Measurements from ENCODE around the gene ZC3HAV1.

ZC3HAV1 gene

GRCh38 chr7:139011373-139011772, 98.1 kb downstream of the ZC3HAV1 start:
- no peak for DNase-seq

- DNase-seq = no peak
These were observed 105.0 kb downstream of the ZC3HAV1 start for GRCh38 chr7:139004321-139005090.

- no peak for DNase-seq
These were observed 110.1 kb downstream of the ZC3HAV1 start for GRCh38 chr7:138999414-138999813.

All from NCI-H510A (cell line).